Thymus (tissue), 11 donors: Measurements from ENCODE around the gene NFATC2. TPM values are rescaled to one million over a fixed set of nuclear protein-coding genes. Genes with fewer than 3 reads are reported as not detected.
"Not testable (repeated sequence)": the region's sequence is repeated elsewhere in the genome, so short reads cannot be mapped to it uniquely, and the experiment has no call there.

ENCODE experiments used
- DNase-seq, 9 donors: peaks; one replicate each; pipeline ENCODE4 v3.0.0-alpha.2; 2013; ENCODE audit warnings: low spot score in 9 of 9, low read depth in 6 of 9, missing footprints in 1 of 9
- H3K27ac ChIP-seq, 2 donors: one replicate each; pipeline ENCODE4 v1.5.1; 2013; ENCODE audit warnings: control low read depth in 1 of 2, low read depth in 1 of 2, low read length in 1 of 2, mild to moderate bottlenecking in 1 of 2, moderate library complexity in 1 of 2
- H3K27me3 ChIP-seq, 2 donors: one replicate each; pipeline ENCODE4 v1.5.1; 2013; ENCODE audit warnings: low read length in 1 of 2; ENCODE audit not compliant: control insufficient read depth in 2 of 2, insufficient read depth in 1 of 2
- H3K36me3 ChIP-seq, 2 donors: one replicate each; pipeline ENCODE4 v1.5.1; 2013; ENCODE audit warnings: low read length in 1 of 2, mild to moderate bottlenecking in 1 of 2, moderate library complexity in 1 of 2; ENCODE audit not compliant: control insufficient read depth in 2 of 2, insufficient read depth in 2 of 2
- H3K4me1 ChIP-seq, 2 donors: one replicate each; pipeline ENCODE4 v1.5.1; 2013; ENCODE audit warnings: low read length in 2 of 2; ENCODE audit not compliant: control insufficient read depth in 2 of 2, insufficient read depth in 2 of 2
- H3K4me3 ChIP-seq, 2 donors: one replicate each; pipeline ENCODE4 v1.5.1; 2013; ENCODE audit warnings: low read length in 2 of 2, control low read depth in 1 of 2, mild to moderate bottlenecking in 1 of 2
- H3K9me3 ChIP-seq, 2 donors: one replicate each; pipeline ENCODE4 v1.5.1; 2013; ENCODE audit warnings: low read length in 1 of 2, mild to moderate bottlenecking in 1 of 2; ENCODE audit not compliant: control insufficient read depth in 2 of 2, insufficient read depth in 1 of 2
- WGBS: extraction: QIAGEN DNeasy Blood & Tissue Kit; methylation state at CpG from one replicate; pipeline ENCODE4 v1.1.7; 2013; 5-methylcytosine and 5-hydroxymethylcytosine counted together
- polyA plus RNA-seq: library from polyadenylated mRNA; stranded (reverse); fragments of 200-250 nt; gene quantifications from one replicate; pipeline ENCODE4 v1.2.3, GENCODE V29; 2013
- total RNA-seq: library from RNA; stranded (reverse); fragments of 120-200 nt; gene quantifications from one replicate; pipeline ENCODE4 v1.2.4, GENCODE V29; 2013
- donor health status: healthy.

The NFATC2 gene
- total and polyA plus RNA-seq, 2 donors, result 2.4 to 4.4 TPM

GRCh38 chr20:51570739-51571459 lies 28.4 kb upstream of the NFATC2 start:
- Histone ChIP-seq H3K4me3 (no peak overlapping the region), H3K4me1 (no peaks in the 10 kb centered on the region), H3K27me3 (peaks cover 0 to 14% of the 10 kb centered on the region in 2 donors), H3K27ac (no peak overlapping the region), H3K36me3 (no peaks in the 10 kb centered on the region), H3K9me3 (no peaks in the 10 kb centered on the region)
- DNase-seq, result no peak
- 78% methylated on average over 16 of the region's 16 CpGs for WGBS

GRCh38 chr20:51569815-51570738 lies 27.6 kb upstream of the NFATC2 start:
- Histone ChIP-seq H3K4me3 (no peak overlapping the region), H3K27me3 (peaks cover 0 to 22% of the 10 kb centered on the region in 2 donors), H3K9me3 (no peaks in the 10 kb centered on the region), H3K36me3 (no peaks in the 10 kb centered on the region), H3K4me1 (no peaks in the 10 kb centered on the region), H3K27ac (no peak overlapping the region)
- DNase-seq, result no peak
- WGBS, result 93% methylated on average over 25 of the region's 25 CpGs

GRCh38 chr20:51568533-51568932 lies 26.0 kb upstream of the NFATC2 start:
- H3K4me1 ChIP-seq, H3K27ac ChIP-seq, DNase-seq, H3K9me3 ChIP-seq, H3K4me3 ChIP-seq, H3K36me3 ChIP-seq: not testable (repeated sequence)
- WGBS, result 86% methylated on average over 3 of the region's 3 CpGs
- peaks cover 13 to 37% of the 10 kb centered on the region in 2 donors for H3K27me3 ChIP-seq

GRCh38 chr20:51567622-51568021 lies 25.1 kb upstream of the NFATC2 start:
- WGBS, result 94% methylated on average over 5 of the region's 5 CpGs
- no peaks in the 10 kb centered on the region for H3K9me3 ChIP-seq
- H3K36me3 ChIP-seq, result no peaks in the 10 kb centered on the region
- no peak overlapping the region for H3K27ac ChIP-seq
- DNase-seq, result no peak
- H3K4me1 ChIP-seq, result peaks cover 0 to 4% of the 10 kb centered on the region in 2 donors
- H3K4me3 ChIP-seq, result no peak overlapping the region
- H3K27me3 ChIP-seq, result peaks cover 22 to 46% of the 10 kb centered on the region in 2 donors

GRCh38 chr20:51566594-51566993 lies 24.1 kb upstream of the NFATC2 start:
- Histone ChIP-seq H3K36me3 (no peaks in the 10 kb centered on the region), H3K27me3 (peaks cover 32 to 57% of the 10 kb centered on the region in 2 donors), H3K9me3 (no peaks in the 10 kb centered on the region), H3K27ac (no peak overlapping the region), H3K4me3 (no peak overlapping the region), H3K4me1 (peaks cover 0 to 4% of the 10 kb centered on the region in 2 donors)
- DNase-seq, result no peak
- WGBS, result 99% methylated on average over 4 of the region's 4 CpGs

GRCh38 chr20:51565298-51566144 lies 23.0 kb upstream of the NFATC2 start:
- DNase-seq, result no peak
- no peak overlapping the region for H3K27ac ChIP-seq
- no peaks in the 10 kb centered on the region for H3K9me3 ChIP-seq
- peaks cover 0 to 5% of the 10 kb centered on the region in 2 donors for H3K4me1 ChIP-seq
- H3K36me3 ChIP-seq, result no peaks in the 10 kb centered on the region
- no peak overlapping the region for H3K4me3 ChIP-seq
- H3K27me3 ChIP-seq, result peaks cover 40 to 64% of the 10 kb centered on the region in 2 donors
- 65% methylated on average over 14 of the region's 14 CpGs for WGBS

- Histone ChIP-seq H3K27ac (peak overlapping the region in 1 of 2 donors; percentile 65), H3K27me3 (peaks cover 48 to 76% of the 10 kb centered on the region in 2 donors), H3K4me1 (peaks cover 0 to 7% of the 10 kb centered on the region in 2 donors), H3K9me3 (no peaks in the 10 kb centered on the region), H3K36me3 (no peaks in the 10 kb centered on the region), H3K4me3 (no peak overlapping the region)
- no peak for DNase-seq
- 61% methylated on average over 15 of the region's 15 CpGs for WGBS
Observed at GRCh38 chr20:51563486-51564332, 21.2 kb upstream of the NFATC2 start.

GRCh38 chr20:51563174-51563485 lies 20.6 kb upstream of the NFATC2 start:
- peaks cover 0 to 7% of the 10 kb centered on the region in 2 donors for H3K4me1 ChIP-seq
- H3K4me3 ChIP-seq, result no peak overlapping the region
- peak overlapping the region in 1 of 2 donors; percentile 65 for H3K27ac ChIP-seq
- H3K9me3 ChIP-seq, result no peaks in the 10 kb centered on the region
- 5% methylated on average over 9 of the region's 9 CpGs for WGBS
- DNase-seq, result no peak
- peaks cover 49 to 77% of the 10 kb centered on the region in 2 donors for H3K27me3 ChIP-seq
- no peaks in the 10 kb centered on the region for H3K36me3 ChIP-seq
